Stimulated activated effector memory CD8-positive, alpha-beta T cell treated with anti-CD3 and anti-CD28 coated beads, Interleukin-12 subunit alpha, Interleukin-12 subunit beta, amount 100 ng/mL, for 72 hours (primary cell): ENCODE results near the gene CLDN4.
"Not testable (repeated sequence)": the region's sequence is repeated elsewhere in the genome, so short reads cannot be mapped to it uniquely, and the experiment has no call there.

Experiments
- ATAC-seq: fragments of 150-1000 bp; cut with Tn5 transposase; 2 replicates; pipeline ENCODE4 v1.10.0; 2021
- DNase-seq, 2 donors: peaks; one replicate each; pipeline ENCODE4 v3.0.0; 2021 to 2022; ENCODE audit warnings: low spot score in 2 of 2
- H3K27ac Mint-ChIP-seq: one replicate; pipeline ENCODE4 v1.8.0; 2022; ENCODE audit warnings: mild to moderate bottlenecking, mixed read lengths
- H3K36me3 Mint-ChIP-seq: one replicate; pipeline ENCODE4 v1.8.0; 2022; ENCODE audit warnings: mild to moderate bottlenecking, mixed read lengths
- H3K4me1 Mint-ChIP-seq: one replicate; pipeline ENCODE4 v1.8.0; 2022; ENCODE audit warnings: mixed read lengths
- H3K4me3 Mint-ChIP-seq: one replicate; pipeline ENCODE4 v1.8.0; 2022; ENCODE audit warnings: mild to moderate bottlenecking, mixed read lengths
- H3K9me3 Mint-ChIP-seq: one replicate; pipeline ENCODE4 v1.8.0; 2022; ENCODE audit warnings: mixed read lengths

Gene CLDN4

DNA sequence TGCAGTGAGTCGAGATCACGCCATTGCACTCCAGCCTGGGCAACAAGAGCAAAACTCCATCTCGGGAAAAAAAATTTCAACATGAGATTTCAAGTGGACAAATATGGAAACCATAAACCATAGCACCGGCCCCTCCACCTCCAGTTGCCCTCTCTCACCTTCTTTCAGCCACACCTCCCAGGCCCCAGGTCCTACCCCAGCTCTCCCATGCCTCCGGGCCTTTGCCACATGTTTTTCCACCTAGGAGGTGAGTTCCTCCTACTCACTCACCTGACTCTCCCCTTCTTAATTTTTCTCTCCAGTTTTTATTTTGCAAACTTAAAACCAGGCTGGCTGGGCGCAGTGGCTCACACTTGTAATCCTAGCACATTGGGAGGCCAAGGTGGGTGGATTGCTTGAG, 13.7 kb upstream of the CLDN4 start:
- Mint-ChIP-seq H3K9me3 (no peaks in the 10 kb centered on the region), H3K36me3 (no peaks in the 10 kb centered on the region), H3K27ac (no peak overlapping the region), H3K4me3 (no peak overlapping the region), H3K4me1 (no peaks in the 10 kb centered on the region)
- DNase-seq (no peak), ATAC-seq (no peak)

- Mint-ChIP-seq H3K4me3 (no peak overlapping the region), H3K9me3 (no peaks in the 10 kb centered on the region)
- no peak for ATAC-seq
Observed at GRCh38 chr7:73820013-73820412, 10.8 kb upstream of the CLDN4 start.

GRCh38 chr7:73821597-73822285, 9.1 kb upstream of the CLDN4 start:
- not testable (repeated sequence) for H3K27ac Mint-ChIP-seq, H3K36me3 Mint-ChIP-seq, DNase-seq, H3K4me1 Mint-ChIP-seq, H3K9me3 Mint-ChIP-seq, H3K4me3 Mint-ChIP-seq, ATAC-seq

More at GRCh38 chr7:73820013-73820412, 10.8 kb upstream of the CLDN4 start:
- Mint-ChIP-seq H3K36me3 (no peaks in the 10 kb centered on the region), H3K4me1 (no peaks in the 10 kb centered on the region), H3K27ac (no peak overlapping the region)
- DNase-seq = no peak

DNA sequence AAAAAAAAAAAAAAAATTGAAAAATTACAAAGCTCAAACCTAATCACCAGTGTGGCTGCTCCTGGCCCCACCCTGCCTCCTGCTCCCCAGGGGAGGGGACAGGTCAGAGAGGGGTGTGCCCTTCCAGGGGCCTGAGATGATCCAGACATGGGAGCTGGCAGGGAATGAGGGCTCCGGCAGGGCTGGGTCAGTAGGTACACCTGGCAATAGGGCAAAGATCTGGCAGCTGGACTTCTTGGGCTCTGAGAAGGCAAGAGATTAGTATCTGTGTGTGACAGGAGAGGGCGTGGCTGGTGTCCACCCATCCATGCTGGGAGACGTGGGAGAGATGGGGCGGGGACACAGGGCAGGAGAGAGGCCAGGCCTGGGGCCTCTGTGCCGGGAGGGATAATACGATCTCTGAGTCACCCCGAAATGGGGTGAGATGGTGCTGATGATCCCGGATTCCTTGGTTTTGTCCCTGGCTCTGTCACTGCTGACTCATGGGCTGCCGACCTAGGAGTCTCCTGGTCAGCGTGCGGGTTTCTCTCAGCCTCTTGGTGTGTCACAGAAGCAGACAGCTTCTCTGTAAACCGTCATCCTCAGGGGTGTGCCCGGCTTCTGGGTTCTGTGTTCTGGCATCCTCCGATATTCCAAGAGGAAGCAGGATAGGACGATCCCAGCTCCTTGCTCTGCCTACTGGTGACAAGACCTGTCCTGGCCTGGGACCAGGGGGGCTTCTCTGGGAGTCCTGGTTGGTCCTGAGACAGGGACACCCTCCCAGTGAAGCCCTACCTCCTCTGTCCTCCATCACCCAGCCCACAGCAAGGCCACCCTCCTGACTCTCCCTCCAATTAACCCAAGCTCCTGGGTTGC, 8.2 kb upstream of the CLDN4 start:
- ATAC-seq (no peak), DNase-seq (no peak)
- Mint-ChIP-seq H3K4me3 (no peak overlapping the region), H3K36me3 (no peaks in the 10 kb centered on the region), H3K4me1 (peaks cover 11% of the 10 kb centered on the region), H3K27ac (no peak overlapping the region), H3K9me3 (no peaks in the 10 kb centered on the region)

- H3K4me3 Mint-ChIP-seq = no peak overlapping the region
- H3K9me3 Mint-ChIP-seq = no peaks in the 10 kb centered on the region
- peaks cover 18% of the 10 kb centered on the region for H3K4me1 Mint-ChIP-seq
- no peak overlapping the region for H3K27ac Mint-ChIP-seq
- ATAC-seq = no peak
- no peaks in the 10 kb centered on the region for H3K36me3 Mint-ChIP-seq
- DNase-seq = no peak
Observed at GRCh38 chr7:73823257-73823656, 7.5 kb upstream of the CLDN4 start.

GRCh38 chr7:73823873-73824592, 6.8 kb upstream of the CLDN4 start:
- ATAC-seq (no peak), DNase-seq (no peak)
- Mint-ChIP-seq H3K4me1 (peaks cover 26% of the 10 kb centered on the region), H3K36me3 (no peaks in the 10 kb centered on the region), H3K27ac (no peak overlapping the region), H3K9me3 (no peaks in the 10 kb centered on the region), H3K4me3 (no peak overlapping the region)

- peaks cover 27% of the 10 kb centered on the region for H3K4me1 Mint-ChIP-seq
- DNase-seq = no peak
- no peaks in the 10 kb centered on the region for H3K36me3 Mint-ChIP-seq
- no peaks in the 10 kb centered on the region for H3K9me3 Mint-ChIP-seq
- no peak for ATAC-seq
- H3K4me3 Mint-ChIP-seq = no peak overlapping the region
- H3K27ac Mint-ChIP-seq = no peak overlapping the region
Observed at GRCh38 chr7:73824986-73825385, 5.8 kb upstream of the CLDN4 start.

DNA sequence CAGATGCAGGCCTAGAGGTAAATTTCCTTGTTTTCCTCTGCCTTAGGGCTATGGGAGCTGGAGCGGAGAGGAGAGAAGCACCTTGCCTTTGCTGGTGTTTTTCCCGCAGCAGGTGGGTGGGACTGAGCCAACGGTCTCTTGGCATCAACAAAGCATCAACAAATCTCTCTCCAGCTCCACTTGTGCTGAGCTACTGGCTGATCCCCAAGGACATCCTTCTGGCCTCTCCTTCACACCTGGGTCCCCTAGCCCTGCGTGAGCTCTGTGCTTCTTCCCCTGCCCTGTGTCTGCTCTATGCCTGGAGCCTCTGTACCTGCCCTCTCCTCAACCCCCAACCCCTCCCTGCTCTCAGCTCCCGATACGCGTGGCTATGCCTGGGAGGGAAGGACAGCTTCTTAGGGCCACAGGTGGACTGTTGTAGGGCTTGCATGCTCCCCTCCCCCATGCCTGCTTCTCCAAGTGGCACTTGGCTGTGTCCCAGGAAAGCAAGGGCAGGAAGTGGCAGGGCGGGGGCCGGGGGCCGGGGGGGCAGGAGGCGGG, 3.2 kb upstream of the CLDN4 start:
- DNase-seq (no peak), ATAC-seq (no peak)
- no peak overlapping the region for H3K4me3 Mint-ChIP-seq
- peak overlapping the region; percentile 46 for H3K27ac Mint-ChIP-seq
- H3K4me1 Mint-ChIP-seq = peaks cover 27% of the 10 kb centered on the region
- H3K9me3 Mint-ChIP-seq = no peaks in the 10 kb centered on the region
- H3K36me3 Mint-ChIP-seq = no peaks in the 10 kb centered on the region

- peaks cover 27% of the 10 kb centered on the region for H3K4me1 Mint-ChIP-seq
- ATAC-seq (peak; percentile 75), DNase-seq (no peak)
- H3K27ac Mint-ChIP-seq = peak overlapping the region; percentile 75
- H3K9me3 Mint-ChIP-seq = no peaks in the 10 kb centered on the region
- no peak overlapping the region for H3K4me3 Mint-ChIP-seq
- no peaks in the 10 kb centered on the region for H3K36me3 Mint-ChIP-seq
Observed at GRCh38 chr7:73828107-73828803, 2.5 kb upstream of the CLDN4 start.

- no peak overlapping the region for H3K4me3 Mint-ChIP-seq
Observed at GRCh38 chr7:73828972-73829371, 1.8 kb upstream of the CLDN4 start.

GRCh38 chr7:73829505-73829904, 1.3 kb upstream of the CLDN4 start:
- no peak overlapping the region for H3K27ac Mint-ChIP-seq
- ATAC-seq (no peak), DNase-seq (no peak)
- no peak overlapping the region for H3K4me3 Mint-ChIP-seq
- H3K9me3 Mint-ChIP-seq = no peaks in the 10 kb centered on the region
- H3K36me3 Mint-ChIP-seq = no peaks in the 10 kb centered on the region
- peaks cover 27% of the 10 kb centered on the region for H3K4me1 Mint-ChIP-seq

More at GRCh38 chr7:73828972-73829371, 1.8 kb upstream of the CLDN4 start:
- DNase-seq = no peak
- peak overlapping the region; percentile 75 for H3K27ac Mint-ChIP-seq
- peaks cover 27% of the 10 kb centered on the region for H3K4me1 Mint-ChIP-seq
- no peaks in the 10 kb centered on the region for H3K36me3 Mint-ChIP-seq
- H3K9me3 Mint-ChIP-seq = no peaks in the 10 kb centered on the region
- ATAC-seq = no peak

DNA sequence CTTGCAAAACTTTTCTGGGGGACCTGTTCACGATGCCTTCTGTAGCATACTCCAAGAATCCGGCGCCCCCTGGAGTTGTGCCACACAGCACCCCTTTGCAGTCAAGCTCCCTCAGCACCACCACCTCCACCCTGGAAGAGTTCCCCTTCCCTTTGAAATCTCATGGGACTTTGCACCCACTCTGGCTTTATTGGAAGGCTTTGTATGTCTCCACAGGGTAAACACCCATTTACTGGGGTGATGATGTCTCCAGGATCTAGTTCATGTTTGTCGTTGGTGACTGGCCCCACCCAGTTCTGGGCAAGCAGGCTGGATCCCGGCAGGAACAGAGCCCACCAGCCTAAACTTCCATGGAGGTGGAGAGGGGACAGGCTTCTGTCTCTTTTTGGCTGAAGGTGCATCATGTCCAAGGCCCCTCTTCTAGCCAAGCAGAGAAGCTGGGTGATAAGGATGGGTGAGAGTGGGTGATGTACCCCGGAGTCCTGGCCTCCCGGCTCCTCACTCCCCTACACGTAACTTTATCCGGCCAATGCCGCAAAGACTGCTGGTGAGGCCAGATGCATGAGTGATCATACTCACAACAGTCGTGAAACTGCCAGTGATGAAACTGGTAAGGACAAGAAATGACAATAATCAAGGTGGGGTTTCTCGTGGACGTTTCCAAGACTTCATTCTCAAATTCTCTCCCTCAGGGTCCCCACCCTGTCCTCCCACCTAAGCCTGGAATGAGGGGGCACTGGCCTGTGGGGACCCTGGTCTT, 695 bp upstream of the CLDN4 start:
- ATAC-seq (no peak), DNase-seq (no peak)
- Mint-ChIP-seq H3K36me3 (no peaks in the 10 kb centered on the region), H3K4me1 (peaks cover 27% of the 10 kb centered on the region), H3K9me3 (no peaks in the 10 kb centered on the region), H3K4me3 (no peak overlapping the region), H3K27ac (no peak overlapping the region)

DNA sequence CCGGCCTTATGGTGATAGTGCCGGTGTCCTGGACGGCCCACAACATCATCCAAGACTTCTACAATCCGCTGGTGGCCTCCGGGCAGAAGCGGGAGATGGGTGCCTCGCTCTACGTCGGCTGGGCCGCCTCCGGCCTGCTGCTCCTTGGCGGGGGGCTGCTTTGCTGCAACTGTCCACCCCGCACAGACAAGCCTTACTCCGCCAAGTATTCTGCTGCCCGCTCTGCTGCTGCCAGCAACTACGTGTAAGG, 713 bp downstream of the CLDN4 start:
- Mint-ChIP-seq H3K36me3 (no peaks in the 10 kb centered on the region), H3K4me1 (peaks cover 26% of the 10 kb centered on the region), H3K9me3 (no peaks in the 10 kb centered on the region), H3K4me3 (no peak overlapping the region), H3K27ac (no peak overlapping the region)
- no peak for DNase-seq
- ATAC-seq = no peak

DNA sequence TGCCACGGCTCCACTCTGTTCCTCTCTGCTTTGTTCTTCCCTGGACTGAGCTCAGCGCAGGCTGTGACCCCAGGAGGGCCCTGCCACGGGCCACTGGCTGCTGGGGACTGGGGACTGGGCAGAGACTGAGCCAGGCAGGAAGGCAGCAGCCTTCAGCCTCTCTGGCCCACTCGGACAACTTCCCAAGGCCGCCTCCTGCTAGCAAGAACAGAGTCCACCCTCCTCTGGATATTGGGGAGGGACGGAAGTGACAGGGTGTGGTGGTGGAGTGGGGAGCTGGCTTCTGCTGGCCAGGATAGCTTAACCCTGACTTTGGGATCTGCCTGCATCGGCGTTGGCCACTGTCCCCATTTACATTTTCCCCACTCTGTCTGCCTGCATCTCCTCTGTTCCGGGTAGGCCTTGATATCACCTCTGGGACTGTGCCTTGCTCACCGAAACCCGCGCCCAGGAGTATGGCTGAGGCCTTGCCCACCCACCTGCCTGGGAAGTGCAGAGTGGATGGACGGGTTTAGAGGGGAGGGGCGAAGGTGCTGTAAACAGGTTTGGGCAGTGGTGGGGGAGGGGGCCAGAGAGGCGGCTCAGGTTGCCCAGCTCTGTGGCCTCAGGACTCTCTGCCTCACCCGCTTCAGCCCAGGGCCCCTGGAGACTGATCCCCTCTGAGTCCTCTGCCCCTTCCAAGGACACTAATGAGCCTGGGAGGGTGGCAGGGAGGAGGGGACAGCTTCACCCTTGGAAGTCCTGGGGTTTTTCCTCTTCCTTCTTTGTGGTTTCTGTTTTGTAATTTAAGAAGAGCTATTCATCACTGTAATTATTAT, 1.2 kb downstream of the CLDN4 start:
- DNase-seq = no peak
- no peak overlapping the region for H3K4me3 Mint-ChIP-seq
- no peaks in the 10 kb centered on the region for H3K36me3 Mint-ChIP-seq
- no peaks in the 10 kb centered on the region for H3K9me3 Mint-ChIP-seq
- no peak overlapping the region for H3K27ac Mint-ChIP-seq
- H3K4me1 Mint-ChIP-seq = peaks cover 21% of the 10 kb centered on the region
- ATAC-seq = no peak
